ENCODE results near the gene NQO1. TPM values are rescaled to one million over a fixed set of nuclear protein-coding genes. Genes with fewer than 3 reads are reported as not detected.
A peak's percentile ranks its signal among the peaks of the same experiment; 100 is the strongest.
"Not testable (repeated sequence)": the region's sequence is repeated elsewhere in the genome, so short reads cannot be mapped to it uniquely, and the experiment has no call there.

Gene NQO1
- total and polyA plus RNA-seq, 3 experiments from 2014 or later: 3.1 to 16.9 (median 16.0) TPM

- Histone ChIP-seq H3K27ac (ENCODE audit: low read depth, low read length) (peak overlapping the region; percentile 77), H3K36me3 (ENCODE audit: insufficient read depth, low read length) (no peaks in the 10 kb centered on the region), H3K9me3 (ENCODE audit: low read length) (no peaks in the 10 kb centered on the region), H3K4me3 (ENCODE audit: low read length) (peak overlapping the region; percentile 79), H3K4me1 (ENCODE audit: insufficient read depth, low read length) (peaks cover 21% of the 10 kb centered on the region), H3K27me3 (ENCODE audit: insufficient read depth, low read length, poor library complexity, severe bottlenecking) (no peaks in the 10 kb centered on the region)
- POLR2A ChIA-PET: interaction anchor here (0.6 to 1.6 kb wide), 5 partner anchors 9 to 37 kb away, joined by 3 to 7 read pairs (median 3); partner anchors contain the start of genes NOB1 and NQO1
- no peak for DNase-seq
- H3K9me3 Mint-ChIP-seq: no peaks in the 10 kb centered on the region
- peak overlapping the region; percentile 90 to 97 (median 92) for H3K27ac Mint-ChIP-seq
- H3K4me1 Mint-ChIP-seq: peaks cover 39 to 58% (median 50%) of the 10 kb centered on the region in 3 donors
- H3K27me3 Mint-ChIP-seq: no peaks in the 10 kb centered on the region
- peaks cover 0 to 11% (median 1%) of the 10 kb centered on the region in 3 donors for H3K36me3 Mint-ChIP-seq
- H3K4me3 Mint-ChIP-seq: peak overlapping the region; percentile 91 to 95 (median 93)
- CTCF ChIA-PET: interaction anchor here (1.4 to 1.8 kb wide), 4 partner anchors 8 to 54 kb away, joined by 3 to 7 read pairs (median 6); partner anchors contain the start of gene NOB1
Observed at GRCh38 chr16:69763599-69763942, 37.2 kb upstream of the NQO1 start.

- no peaks in the 10 kb centered on the region for H3K27me3 ChIP-seq (ENCODE audit: insufficient read depth, low read length, poor library complexity, severe bottlenecking)
- H3K4me3 ChIP-seq (ENCODE audit: low read length): peak overlapping the region; percentile 79
- H3K36me3 ChIP-seq (ENCODE audit: insufficient read depth, low read length): no peaks in the 10 kb centered on the region
- no peaks in the 10 kb centered on the region for H3K9me3 ChIP-seq (ENCODE audit: low read length)
- peak overlapping the region; percentile 77 for H3K27ac ChIP-seq (ENCODE audit: low read depth, low read length)
- CTCF ChIA-PET: interaction anchor here (1.0 to 1.8 kb wide), 5 partner anchors 8 to 54 kb away, joined by 3 to 7 read pairs (median 4); partner anchors contain the start of gene NOB1
- peak in 2 of 5 donors; percentile 31 to 43 for DNase-seq
- POLR2A ChIA-PET: interaction anchor here (0.5 to 1.6 kb wide), 9 partner anchors 9 to 1010 kb away, joined by 3 to 7 read pairs (median 4); partner anchors contain the start of genes AARS1, NOB1 and NQO1
- peaks cover 21% of the 10 kb centered on the region for H3K4me1 ChIP-seq (ENCODE audit: insufficient read depth, low read length)
- H3K36me3 Mint-ChIP-seq: peaks cover 0 to 11% (median 1%) of the 10 kb centered on the region in 3 donors
- H3K27me3 Mint-ChIP-seq: peaks cover 0 to 1% of the 10 kb centered on the region in 2 donors
- H3K27ac Mint-ChIP-seq: peak overlapping the region; percentile 90 to 97 (median 92)
- no peaks in the 10 kb centered on the region for H3K9me3 Mint-ChIP-seq
- H3K4me1 Mint-ChIP-seq: peaks cover 39 to 57% (median 48%) of the 10 kb centered on the region in 3 donors
- H3K4me3 Mint-ChIP-seq: peak overlapping the region; percentile 91 to 95 (median 93)
Observed at GRCh38 chr16:69762814-69763598, 36.6 kb upstream of the NQO1 start.

- H3K9me3 ChIP-seq (ENCODE audit: low read length): no peaks in the 10 kb centered on the region
- H3K27ac ChIP-seq (ENCODE audit: low read depth, low read length): peak within 1 kb of the TSS; percentile 77
- ChIA-PET CTCF (interaction anchor here (1.0 to 1.6 kb wide), 4 partner anchors 7 to 53 kb away, joined by 3 to 7 read pairs (median 6); partner anchors contain the start of gene NOB1), POLR2A (interaction anchor here (0.5 to 1.6 kb wide), 9 partner anchors 8 to 1009 kb away, joined by 3 to 7 read pairs (median 4); partner anchors contain the start of genes AARS1, NOB1 and NQO1)
- Mint-ChIP-seq H3K4me1 (peaks cover 34 to 49% (median 43%) of the 10 kb centered on the region in 3 donors), H3K9me3 (no peaks in the 10 kb centered on the region), H3K4me3 (peak within 1 kb of the TSS; percentile 93 to 95 (median 94)), H3K27ac (peak within 1 kb of the TSS; percentile 97 to 100 (median 98)), H3K27me3 (peaks cover 0 to 1% of the 10 kb centered on the region in 2 donors), H3K36me3 (peaks cover 0 to 11% (median 1%) of the 10 kb centered on the region in 3 donors)
- H3K36me3 ChIP-seq (ENCODE audit: insufficient read depth, low read length): no peaks in the 10 kb centered on the region
- no peaks in the 10 kb centered on the region for H3K27me3 ChIP-seq (ENCODE audit: insufficient read depth, low read length, poor library complexity, severe bottlenecking)
- DNase-seq: peak; percentile 72 to 89 (median 78)
- H3K4me3 ChIP-seq (ENCODE audit: low read length): peak within 1 kb of the TSS; percentile 79
- peaks cover 21% of the 10 kb centered on the region for H3K4me1 ChIP-seq (ENCODE audit: insufficient read depth, low read length)
Observed at GRCh38 chr16:69761983-69762813, 35.8 kb upstream of the NQO1 start, which contains the start of gene WWP2. Gene WWP2 (plus strand): TSS chr16:69762332. CDS start chr16:69787011, 24,679 bp downstream.

- Mint-ChIP-seq H3K27ac (peak overlapping the region in 1 of 8 donors; percentile 94), H3K4me3 (peak overlapping the region in 1 of 7 donors; percentile 50), H3K4me1 (peaks cover 26 to 39% (median 30%) of the 10 kb centered on the region in 3 donors), H3K36me3 (peaks cover 0 to 15% (median under 1%) of the 10 kb centered on the region in 3 donors)
- H3K27me3 ChIP-seq (ENCODE audit: insufficient read depth, low read length, poor library complexity, severe bottlenecking); H3K9me3 ChIP-seq (ENCODE audit: low read length); H3K36me3 ChIP-seq (ENCODE audit: insufficient read depth, low read length); H3K4me3 ChIP-seq (ENCODE audit: low read length); H3K27me3 Mint-ChIP-seq; H3K27ac ChIP-seq (ENCODE audit: low read depth, low read length); H3K9me3 Mint-ChIP-seq; DNase-seq: not testable (repeated sequence)
- peaks cover 25% of the 10 kb centered on the region for H3K4me1 ChIP-seq (ENCODE audit: insufficient read depth, low read length)
- CTCF ChIA-PET: interaction anchor here (1.5 to 2.0 kb wide), 2 partner anchors 33 to 49 kb away, joined by 3 to 8 read pairs; no protein-coding TSS in a partner anchor
- POLR2A ChIA-PET: interaction anchor here (0.6 kb wide), 1 partner anchor 28 kb away, joined by 3 read pairs; no protein-coding TSS in a partner anchor
Observed at GRCh38 chr16:69757375-69757774, 31.0 kb upstream of the NQO1 start.

- peaks cover 0 to 1% of the 10 kb centered on the region in 2 donors for H3K27me3 Mint-ChIP-seq
- peaks cover 27 to 41% (median 30%) of the 10 kb centered on the region in 3 donors for H3K4me1 Mint-ChIP-seq
- peak overlapping the region in 2 of 8 donors; percentile 73 to 94 for H3K27ac Mint-ChIP-seq
- Histone ChIP-seq H3K27ac (ENCODE audit: low read depth, low read length) (no peak overlapping the region), H3K27me3 (ENCODE audit: insufficient read depth, low read length, poor library complexity, severe bottlenecking) (no peaks in the 10 kb centered on the region), H3K36me3 (ENCODE audit: insufficient read depth, low read length) (peaks cover 5% of the 10 kb centered on the region), H3K9me3 (ENCODE audit: low read length) (no peaks in the 10 kb centered on the region), H3K4me1 (ENCODE audit: insufficient read depth, low read length) (peaks cover 22% of the 10 kb centered on the region), H3K4me3 (ENCODE audit: low read length) (no peak overlapping the region)
- peak overlapping the region in 3 of 7 donors; percentile 6 to 74 (median 54) for H3K4me3 Mint-ChIP-seq
- CTCF ChIA-PET: interaction anchor here (1.1 to 2.0 kb wide), 2 partner anchors 17 to 48 kb away, joined by 3 to 8 read pairs; no protein-coding TSS in a partner anchor
- POLR2A ChIA-PET: interaction anchor here (0.6 kb wide), 1 partner anchor 27 kb away, joined by 3 read pairs; no protein-coding TSS in a partner anchor
- DNase-seq: no peak
- H3K9me3 Mint-ChIP-seq: no peaks in the 10 kb centered on the region
- peaks cover 0 to 18% (median 2%) of the 10 kb centered on the region in 3 donors for H3K36me3 Mint-ChIP-seq
Observed at GRCh38 chr16:69756705-69757104, 30.3 kb upstream of the NQO1 start.

GRCh38 chr16:69754469-69755310 is 28.3 kb upstream of the NQO1 start, which contains the start of gene NOB1:
Gene NOB1 (minus strand): TSS chr16:69754926. CDS start chr16:69754910, 16 bp downstream.
- CTCF ChIA-PET: interaction anchor here (0.6 to 3.5 kb wide), 32 partner anchors 8 to 704 kb away, joined by 3 to 96 read pairs (median 4); partner anchors contain the start of gene NQO1
- no peaks in the 10 kb centered on the region for H3K9me3 ChIP-seq (ENCODE audit: low read length)
- H3K4me1 ChIP-seq (ENCODE audit: insufficient read depth, low read length): peaks cover 14% of the 10 kb centered on the region
- Mint-ChIP-seq H3K27ac (peak within 1 kb of the TSS; percentile 94 to 99 (median 99)), H3K9me3 (no peaks in the 10 kb centered on the region), H3K4me3 (peak within 1 kb of the TSS; percentile 97 to 100 (median 100)), H3K4me1 (peaks cover 23 to 37% (median 26%) of the 10 kb centered on the region in 3 donors), H3K36me3 (peaks cover 0 to 33% (median 2%) of the 10 kb centered on the region in 3 donors), H3K27me3 (peaks cover 0 to 1% of the 10 kb centered on the region in 2 donors)
- H3K27ac ChIP-seq (ENCODE audit: low read depth, low read length): peak within 1 kb of the TSS; percentile 86
- peak within 1 kb of the TSS; percentile 98 for H3K4me3 ChIP-seq (ENCODE audit: low read length)
- POLR2A ChIA-PET: interaction anchor here (0.6 to 2.3 kb wide), 13 partner anchors 8 to 508 kb away, joined by 3 to 19 read pairs (median 3); partner anchors contain the start of genes NQO1 and WWP2
- H3K36me3 ChIP-seq (ENCODE audit: insufficient read depth, low read length): peaks cover 15% of the 10 kb centered on the region
- peak; percentile 96 to 99 (median 97) for DNase-seq
- no peaks in the 10 kb centered on the region for H3K27me3 ChIP-seq (ENCODE audit: insufficient read depth, low read length, poor library complexity, severe bottlenecking)

Data from CD8-positive, alpha-beta memory T cell (primary cell).